PC-3 (cell line): Measurements from ENCODE around the gene PRKCSH. TPM values are rescaled to one million over a fixed set of nuclear protein-coding genes. Genes with fewer than 3 reads are reported as not detected.

ENCODE experiments used
- ATAC-seq: fragments of 200-7000 bp; cut with Tn5 transposase; 2 replicates; pipeline ENCODE4 v1.9.1; 2020; ENCODE audit warnings: mild to moderate bottlenecking, moderate library complexity
- BruUV-seq: library from RNA; stranded (reverse); fragments of 400-500 nt; replicated peaks from 2 replicates; lab custom pipeline; 2021; lab: Mats Ljungman, UMichigan
- CTCF ChIA-PET: fragments of 300-600 bp; sonication (Branson Sonifier 250); formaldehyde crosslinking; loops from one replicate; lab custom pipeline; 2022; ENCODE audit warnings: antibody characterized with exemption; lab: Charles Lee
- POLR2A ChIA-PET: fragments of 300-600 bp; sonication (Branson Sonifier 250); formaldehyde crosslinking; loops from one replicate; lab custom pipeline; 2022; ENCODE audit warnings: antibody characterized with exemption; ENCODE audit not compliant: unreplicated experiment; lab: Charles Lee
- DNase-seq: peaks from one replicate; pipeline ENCODE4 v3.0.0-alpha.2; 2015
- H2AFZ ChIP-seq: fragments of 300-600 bp; sonication (generic); 2 replicates; pipeline ENCODE4 v1.6.0; 2016; ENCODE audit warnings: antibody characterized with exemption, low read length
- H3F3A ChIP-seq: fragments of 300-600 bp; sonication (generic); one replicate; pipeline ENCODE4 v1.6.0; 2017; ENCODE audit warnings: antibody characterized with exemption, low read length, control low read depth, mild to moderate bottlenecking; ENCODE audit not compliant: unreplicated experiment
- H3K27ac ChIP-seq: fragments of 300-600 bp; sonication (generic); 2 replicates; pipeline ENCODE4 v1.5.1; 2016; ENCODE audit warnings: mild to moderate bottlenecking, low read length
- H3K27me3 ChIP-seq: fragments of 300-600 bp; sonication (generic); 2 replicates; pipeline ENCODE4 v1.6.1; 2016; ENCODE audit warnings: low read length, mixed read lengths
- H3K36me3 ChIP-seq: fragments of 300-600 bp; sonication (generic); 2 replicates; pipeline ENCODE4 v1.6.1; 2016; ENCODE audit warnings: low read depth, mixed run types, low read length, mixed read lengths
- H3K4me1 ChIP-seq: fragments of 300-600 bp; sonication (generic); 2 replicates; pipeline ENCODE4 v1.5.1; 2016; ENCODE audit warnings: low read length; ENCODE audit not compliant: insufficient read depth
- H3K4me2 ChIP-seq: fragments of 300-600 bp; sonication (generic); 2 replicates; pipeline ENCODE4 v1.6.0; 2016; ENCODE audit warnings: low read length
- H3K4me3 ChIP-seq: fragments of 300-600 bp; sonication (generic); 2 replicates; pipeline ENCODE4 v1.5.1; 2016; ENCODE audit warnings: mild to moderate bottlenecking, low read length, mixed read lengths
- H3K79me2 ChIP-seq: fragments of 300-600 bp; sonication (generic); 2 replicates; pipeline ENCODE4 v1.6.1; 2017; ENCODE audit warnings: low read length, mixed read lengths
- H3K9ac ChIP-seq: fragments of 300-600 bp; sonication (generic); 2 replicates; pipeline ENCODE4 v1.6.0; 2016; ENCODE audit warnings: mild to moderate bottlenecking, low read length
- H3K9me2 ChIP-seq: fragments of 300-600 bp; sonication (generic); replicated peaks from 2 replicates; pipeline ENCODE4 v1.6.1; 2016; ENCODE audit warnings: mixed run types, low read length, mixed read lengths
- H3K9me3 ChIP-seq: fragments of 300-600 bp; sonication (generic); 2 replicates; pipeline ENCODE4 v1.6.1; 2016; ENCODE audit warnings: low read length, mixed read lengths
- H4K20me1 ChIP-seq: fragments of 300-600 bp; sonication (generic); 2 replicates; pipeline ENCODE4 v1.6.1; 2016; ENCODE audit warnings: low read length, mixed read lengths
- CTCF ChIP-seq: fragments of 300-600 bp; sonication (generic); conservative IDR thresholded peaks from 2 replicates; pipeline ENCODE4 v1.5.1; 2017; ENCODE audit warnings: antibody characterized with exemption, low read depth, mild to moderate bottlenecking, low read length
- EZH2 ChIP-seq: fragments of 300-600 bp; sonication (generic); IDR thresholded peaks from one replicate; pipeline ENCODE4 v1.6.1; 2017; ENCODE audit warnings: antibody characterized with exemption, mild to moderate bottlenecking, low read length; ENCODE audit not compliant: unreplicated experiment
- EZH2phosphoT487 ChIP-seq: fragments of 300-600 bp; sonication (generic); IDR thresholded peaks from 2 replicates; pipeline ENCODE4 v1.6.1; 2018; ENCODE audit warnings: mild to moderate bottlenecking, antibody characterized with exemption, low read length, borderline replicate concordance
- intact Hi-C: fragments of 100-400 bp; cut with micrococcal nuclease; formaldehyde crosslinking; loops from 2 replicates; pipeline ENCODE4 v1.9.0; 2023
- total RNA-seq: library from RNA; depleted of rRNA; stranded (reverse); fragments of >200 nt; gene quantifications from 2 replicates; pipeline ENCODE4 v1.2.3, GENCODE V29; 2014

Gene PRKCSH
- total RNA-seq, 1 experiment from 2014 or later, result 222 TPM

GRCh38 chr19:11478167-11479089 is 43.0 kb downstream of the PRKCSH start:
- H3K27ac ChIP-seq, result no peak overlapping the region
- H3K9ac ChIP-seq, result no peak overlapping the region
- no peak overlapping the region for H2AFZ ChIP-seq
- no peaks in the 10 kb centered on the region for H3F3A ChIP-seq
- no peaks in the 10 kb centered on the region for H3K36me3 ChIP-seq
- no peaks in the 10 kb centered on the region for H3K79me2 ChIP-seq
- ChIA-PET POLR2A (no interaction called here), CTCF (no interaction called here)
- H3K4me3 ChIP-seq, result no peak overlapping the region
- no TSS peak for BruUV-seq
- no peaks in the 10 kb centered on the region for H3K9me3 ChIP-seq
- no peak for DNase-seq
- H3K9me2 ChIP-seq, result no peaks in the 10 kb centered on the region
- intact Hi-C loops, result no loop called here
- H3K27me3 ChIP-seq, result peaks cover 14% of the 10 kb centered on the region; the same call in 1 of the 2 replicates
- TF ChIP-seq CTCF (no peak), EZH2phosphoT487 (no peak), EZH2 (no peak)
- H3K4me2 ChIP-seq, result no peak overlapping the region
- no peak for ATAC-seq
- H3K4me1 ChIP-seq, result peaks cover 7% of the 10 kb centered on the region; the same call in 1 of the 2 replicates
- H4K20me1 ChIP-seq, result no peaks in the 10 kb centered on the region

GRCh38 chr19:11479090-11479897 is 43.9 kb downstream of the PRKCSH start:
- ATAC-seq (no peak), DNase-seq (no peak)
- Histone ChIP-seq H3F3A (no peaks in the 10 kb centered on the region), H3K4me3 (no peak overlapping the region), H2AFZ (no peak overlapping the region), H3K27ac (no peak overlapping the region), H3K79me2 (no peaks in the 10 kb centered on the region), H3K9ac (no peak overlapping the region), H3K9me3 (no peaks in the 10 kb centered on the region), H3K9me2 (no peaks in the 10 kb centered on the region), H3K4me1 (peaks cover 7% of the 10 kb centered on the region; the same call in 1 of the 2 replicates), H4K20me1 (no peaks in the 10 kb centered on the region), H3K4me2 (no peak overlapping the region), H3K36me3 (no peaks in the 10 kb centered on the region), H3K27me3 (peaks cover 14% of the 10 kb centered on the region; the same call in 1 of the 2 replicates)
- intact Hi-C loops, result no loop called here
- ChIA-PET POLR2A (no interaction called here), CTCF (no interaction called here)
- TF ChIP-seq CTCF, result no peak
- no peak for TF ChIP-seq EZH2phosphoT487
- no peak for TF ChIP-seq EZH2
- no TSS peak for BruUV-seq
